ENCODE measurements around the gene MRPS33. TPM values are rescaled to one million over a fixed set of nuclear protein-coding genes. Genes with fewer than 3 reads are reported as not detected.

Gene MRPS33
- total and polyA plus RNA-seq, 10 of the 15 experiments (the other 5 are each of a cell fraction or from before 2014, with no cell fraction given), result 48.4 to 372 (median 124) TPM

DNA sequence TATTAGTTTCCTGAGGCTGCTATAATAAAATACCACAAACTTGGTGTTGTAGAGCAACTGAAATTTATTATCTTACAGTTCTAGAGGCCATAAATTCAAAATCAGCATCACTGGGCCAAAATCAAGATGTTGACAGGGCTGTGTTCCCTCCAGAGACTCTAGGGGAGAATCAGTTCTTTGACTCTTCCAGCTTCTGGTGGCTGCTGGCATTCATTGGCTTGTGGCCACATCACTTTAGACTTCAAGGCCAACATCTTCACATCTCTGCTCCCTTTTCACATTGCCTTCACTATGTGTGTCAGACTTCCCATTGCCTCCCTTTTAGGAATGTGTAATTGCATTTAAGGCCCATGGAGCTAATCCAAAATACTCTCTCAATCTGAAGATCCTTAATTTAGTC, 1.6 kb upstream of the MRPS33 start:
- ChIA-PET POLR2A (interaction anchor here (0.6 kb wide), 1 partner anchor 66 kb away, joined by 4 read pairs; no protein-coding TSS in a partner anchor), CTCF (interaction anchor here (0.6 to 4.5 kb wide), 5 partner anchors 11 to 346 kb away, joined by 3 to 34 read pairs (median 4); no protein-coding TSS in a partner anchor), RAD21 (ENCODE audit: unreplicated experiment) (interaction anchor here (3.2 kb wide), 1 partner anchor 633 kb away, joined by 12 read pairs; no protein-coding TSS in a partner anchor), SMC1A (ENCODE audit: uncharacterized antibody, unreplicated experiment) (interaction anchor here (0.5 to 10.8 kb wide), 3 partner anchors 201 to 542 kb away, joined by 3 to 134 read pairs (median 3); no protein-coding TSS in a partner anchor)
- Histone ChIP-seq H3K4me1 (ENCODE audit: control insufficient read depth, insufficient read depth, low read length) (peaks cover 10% of the 10 kb centered on the region), H3K27ac (ENCODE audit: control insufficient read depth, insufficient read depth) (no peak overlapping the region), H3K9ac (ENCODE audit: control insufficient read depth, insufficient read depth, low read length) (no peak overlapping the region), H4K20me1 (ENCODE audit: control insufficient read depth, insufficient read depth) (no peaks in the 10 kb centered on the region), H3K27me3 (replicated peaks in 1 of 2; ENCODE audit: control insufficient read depth in 2 of 2, insufficient read depth in 2 of 2, low read length in 1 of 2) (no peaks in the 10 kb centered on the region), H3K36me3 (ENCODE audit: control insufficient read depth in 2 of 2, insufficient read depth in 2 of 2, low read length in 1 of 2) (no peaks in the 10 kb centered on the region), H3K4me2 (ENCODE audit: control insufficient read depth, insufficient read depth) (no peak overlapping the region), H3K9me3 (replicated peaks; ENCODE audit: control insufficient read depth, insufficient read depth, low read length) (peaks cover 3% of the 10 kb centered on the region; the same call in 1 of the 3 replicates), H2AFZ (ENCODE audit: control insufficient read depth, low read depth, low read length) (no peak overlapping the region), H3K79me2 (ENCODE audit: control insufficient read depth, insufficient read depth, low read length) (peaks cover 18% of the 10 kb centered on the region), H3K4me3 (no peak overlapping the region)
- no TSS peak for BruUV-seq (replicated peaks)
- ATAC-seq (no peak), DNase-seq (ENCODE audit: low read depth, low spot score) (no peak), FAIRE-seq (no peak)
- in situ Hi-C loops (cut with MboI) (loop anchor here (5.0 to 10.0 kb wide), 4 partner anchors 342 to 718 kb away; partner anchors contain the start of genes ADCK2 and SSBP1), intact Hi-C loops (cut with micrococcal nuclease; ENCODE audit: unreplicated experiment) (loop anchor here (5.0 kb wide), 1 partner anchor 161 kb away; no protein-coding TSS in a partner anchor)
- TF ChIP-seq, protein P1, sequence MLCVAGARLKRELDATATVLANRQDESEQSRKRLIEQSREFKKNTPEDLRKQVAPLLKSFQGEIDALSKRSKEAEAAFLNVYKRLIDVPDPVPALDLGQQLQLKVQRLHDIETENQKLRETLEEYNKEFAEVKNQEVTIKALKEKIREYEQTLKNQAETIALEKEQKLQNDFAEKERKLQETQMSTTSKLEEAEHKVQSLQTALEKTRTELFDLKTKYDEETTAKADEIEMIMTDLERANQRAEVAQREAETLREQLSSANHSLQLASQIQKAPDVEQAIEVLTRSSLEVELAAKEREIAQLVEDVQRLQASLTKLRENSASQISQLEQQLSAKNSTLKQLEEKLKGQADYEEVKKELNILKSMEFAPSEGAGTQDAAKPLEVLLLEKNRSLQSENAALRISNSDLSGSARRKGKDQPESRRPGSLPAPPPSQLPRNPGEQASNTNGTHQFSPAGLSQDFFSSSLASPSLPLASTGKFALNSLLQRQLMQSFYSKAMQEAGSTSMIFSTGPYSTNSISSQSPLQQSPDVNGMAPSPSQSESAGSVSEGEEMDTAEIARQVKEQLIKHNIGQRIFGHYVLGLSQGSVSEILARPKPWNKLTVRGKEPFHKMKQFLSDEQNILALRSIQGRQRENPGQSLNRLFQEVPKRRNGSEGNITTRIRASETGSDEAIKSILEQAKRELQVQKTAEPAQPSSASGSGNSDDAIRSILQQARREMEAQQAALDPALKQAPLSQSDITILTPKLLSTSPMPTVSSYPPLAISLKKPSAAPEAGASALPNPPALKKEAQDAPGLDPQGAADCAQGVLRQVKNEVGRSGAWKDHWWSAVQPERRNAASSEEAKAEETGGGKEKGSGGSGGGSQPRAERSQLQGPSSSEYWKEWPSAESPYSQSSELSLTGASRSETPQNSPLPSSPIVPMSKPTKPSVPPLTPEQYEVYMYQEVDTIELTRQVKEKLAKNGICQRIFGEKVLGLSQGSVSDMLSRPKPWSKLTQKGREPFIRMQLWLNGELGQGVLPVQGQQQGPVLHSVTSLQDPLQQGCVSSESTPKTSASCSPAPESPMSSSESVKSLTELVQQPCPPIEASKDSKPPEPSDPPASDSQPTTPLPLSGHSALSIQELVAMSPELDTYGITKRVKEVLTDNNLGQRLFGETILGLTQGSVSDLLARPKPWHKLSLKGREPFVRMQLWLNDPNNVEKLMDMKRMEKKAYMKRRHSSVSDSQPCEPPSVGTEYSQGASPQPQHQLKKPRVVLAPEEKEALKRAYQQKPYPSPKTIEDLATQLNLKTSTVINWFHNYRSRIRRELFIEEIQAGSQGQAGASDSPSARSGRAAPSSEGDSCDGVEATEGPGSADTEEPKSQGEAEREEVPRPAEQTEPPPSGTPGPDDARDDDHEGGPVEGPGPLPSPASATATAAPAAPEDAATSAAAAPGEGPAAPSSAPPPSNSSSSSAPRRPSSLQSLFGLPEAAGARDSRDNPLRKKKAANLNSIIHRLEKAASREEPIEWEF (IDR thresholded peaks at IDR 0.05; ENCODE audit: insufficient replicate concordance, low read depth, low read length), result no peak
- TF ChIP-seq, protein P2, sequence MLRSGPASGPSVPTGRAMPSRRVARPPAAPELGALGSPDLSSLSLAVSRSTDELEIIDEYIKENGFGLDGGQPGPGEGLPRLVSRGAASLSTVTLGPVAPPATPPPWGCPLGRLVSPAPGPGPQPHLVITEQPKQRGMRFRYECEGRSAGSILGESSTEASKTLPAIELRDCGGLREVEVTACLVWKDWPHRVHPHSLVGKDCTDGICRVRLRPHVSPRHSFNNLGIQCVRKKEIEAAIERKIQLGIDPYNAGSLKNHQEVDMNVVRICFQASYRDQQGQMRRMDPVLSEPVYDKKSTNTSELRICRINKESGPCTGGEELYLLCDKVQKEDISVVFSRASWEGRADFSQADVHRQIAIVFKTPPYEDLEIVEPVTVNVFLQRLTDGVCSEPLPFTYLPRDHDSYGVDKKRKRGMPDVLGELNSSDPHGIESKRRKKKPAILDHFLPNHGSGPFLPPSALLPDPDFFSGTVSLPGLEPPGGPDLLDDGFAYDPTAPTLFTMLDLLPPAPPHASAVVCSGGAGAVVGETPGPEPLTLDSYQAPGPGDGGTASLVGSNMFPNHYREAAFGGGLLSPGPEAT (IDR thresholded peaks at IDR 0.05; ENCODE audit: low read depth), result no peak
- TF ChIP-seq SRF (IDR thresholded peaks at IDR 0.05; ENCODE audit: low read depth in 2 of 2, low read length in 2 of 2), result no peak
- no peak for TF ChIP-seq SIN3A (IDR thresholded peaks at IDR 0.05; ENCODE audit: low read depth, low read length)
- TF ChIP-seq, protein P3, sequence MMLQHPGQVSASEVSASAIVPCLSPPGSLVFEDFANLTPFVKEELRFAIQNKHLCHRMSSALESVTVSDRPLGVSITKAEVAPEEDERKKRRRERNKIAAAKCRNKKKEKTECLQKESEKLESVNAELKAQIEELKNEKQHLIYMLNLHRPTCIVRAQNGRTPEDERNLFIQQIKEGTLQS (IDR thresholded peaks at IDR 0.05; ENCODE audit: borderline replicate concordance, extremely low read depth, low read depth, low read length), result no peak
- TF ChIP-seq CBFB (IDR thresholded peaks at IDR 0.05; ENCODE audit: low read depth), result no peak
- no peak for TF ChIP-seq JUND (IDR thresholded peaks at IDR 0.05; ENCODE audit: low read depth, low read length)
- TF ChIP-seq CHD1 (IDR thresholded peaks at IDR 0.05; ENCODE audit: low read depth, low read length), result no peak
- TF ChIP-seq FOS (IDR thresholded peaks at IDR 0.05; ENCODE audit: borderline replicate concordance, extremely low read depth, insufficient read length), result no peak
- no peak for TF ChIP-seq DPF2 (IDR thresholded peaks at IDR 0.05)
- TF ChIP-seq, protein P4, sequence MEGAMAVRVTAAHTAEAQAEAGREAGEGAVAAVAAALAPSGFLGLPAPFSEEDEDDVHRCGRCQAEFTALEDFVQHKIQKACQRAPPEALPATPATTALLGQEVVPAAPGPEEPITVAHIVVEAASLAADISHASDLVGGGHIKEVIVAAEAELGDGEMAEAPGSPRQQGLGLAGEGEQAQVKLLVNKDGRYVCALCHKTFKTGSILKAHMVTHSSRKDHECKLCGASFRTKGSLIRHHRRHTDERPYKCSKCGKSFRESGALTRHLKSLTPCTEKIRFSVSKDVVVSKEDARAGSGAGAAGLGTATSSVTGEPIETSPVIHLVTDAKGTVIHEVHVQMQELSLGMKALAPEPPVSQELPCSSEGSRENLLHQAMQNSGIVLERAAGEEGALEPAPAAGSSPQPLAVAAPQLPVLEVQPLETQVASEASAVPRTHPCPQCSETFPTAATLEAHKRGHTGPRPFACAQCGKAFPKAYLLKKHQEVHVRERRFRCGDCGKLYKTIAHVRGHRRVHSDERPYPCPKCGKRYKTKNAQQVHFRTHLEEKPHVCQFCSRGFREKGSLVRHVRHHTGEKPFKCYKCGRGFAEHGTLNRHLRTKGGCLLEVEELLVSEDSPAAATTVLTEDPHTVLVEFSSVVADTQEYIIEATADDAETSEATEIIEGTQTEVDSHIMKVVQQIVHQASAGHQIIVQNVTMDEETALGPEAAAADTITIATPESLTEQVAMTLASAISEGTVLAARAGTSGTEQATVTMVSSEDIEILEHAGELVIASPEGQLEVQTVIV (IDR thresholded peaks at IDR 0.05; ENCODE audit: borderline replicate concordance, partially characterized antibody), result no peak
- TF ChIP-seq ZBED1 (IDR thresholded peaks at IDR 0.05; ENCODE audit: borderline replicate concordance), result no peak
- TF ChIP-seq HDAC2 (IDR thresholded peaks at IDR 0.05), result no peak
- TF ChIP-seq RELA (IDR thresholded peaks at IDR 0.05; ENCODE audit: borderline replicate concordance, partially characterized antibody), result no peak
- no peak for TF ChIP-seq YY1 (IDR thresholded peaks at IDR 0.05; ENCODE audit: low read depth, low read length)
- no peak for TF ChIP-seq RUNX3 (IDR thresholded peaks at IDR 0.05; ENCODE audit: low read length)

Data from GM12878 (cell line).